Bronchial epithelial cell (primary cell): ENCODE data around the gene KPNA4. TPM values are rescaled to one million over a fixed set of nuclear protein-coding genes. Genes with fewer than 3 reads are reported as not detected.

ENCODE experiments used
- DNase-seq: peaks from one replicate; pipeline ENCODE4 v3.0.0-alpha.2; 2010; ENCODE audit warnings: low read depth
- FAIRE-seq: peaks from 2 replicates; lab custom pipeline; 2011; peaks lifted over from hg19 to GRCh38; lab: Jason Lieb, UNC
- H3K27me3 ChIP-seq: 2 replicates; pipeline ENCODE4 v1.5.1; 2011; ENCODE audit warnings: low read length; ENCODE audit not compliant: control insufficient read depth, insufficient read depth
- H3K36me3 ChIP-seq: 2 replicates; pipeline ENCODE4 v1.5.1; 2011; ENCODE audit warnings: low read length; ENCODE audit not compliant: control insufficient read depth, insufficient read depth
- H3K4me3 ChIP-seq: 2 replicates; pipeline ENCODE4 v1.5.1; 2011; ENCODE audit warnings: mild to moderate bottlenecking, low read depth, low read length, control low read depth
- total RNA-seq: library from RNA; depleted of rRNA; stranded (reverse); fragments of >200 nt; gene quantifications from 2 replicates; pipeline ENCODE4 v1.2.1, GENCODE V29; 2014
- TF ChIP-seq, protein P1 (sequence below): IDR thresholded peaks from 2 replicates; pipeline ENCODE4 v1.5.1; 2011; ENCODE audit warnings: mild to moderate bottlenecking, moderate library complexity, low read length, control low read depth, inconsistent platforms; ENCODE audit not compliant: insufficient read depth, severe bottlenecking

KPNA4 gene
- total RNA-seq, 1 donor from 2014 or later, result 39.5 TPM

DNA sequence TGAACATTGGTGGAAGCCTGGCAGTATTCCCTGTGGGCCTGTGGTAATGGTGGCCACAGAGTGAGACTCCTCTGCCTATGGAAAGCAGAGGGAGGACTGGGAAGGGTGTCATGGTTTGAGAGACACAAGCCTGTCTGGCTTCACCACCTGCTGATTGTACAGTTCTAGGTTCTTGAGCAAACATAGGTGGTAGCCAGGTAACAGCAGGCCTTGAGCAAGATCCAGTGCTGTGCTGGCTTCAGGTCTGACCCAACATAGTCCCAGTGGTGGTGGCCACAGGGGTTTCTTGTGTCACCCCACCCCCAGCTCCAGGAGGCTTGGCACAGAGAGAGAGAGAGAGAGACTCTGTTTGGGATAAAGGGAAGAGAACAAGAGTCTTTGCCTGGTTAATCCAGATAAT, 22.7 kb upstream of the KPNA4 start:
- TF ChIP-seq, protein P1, sequence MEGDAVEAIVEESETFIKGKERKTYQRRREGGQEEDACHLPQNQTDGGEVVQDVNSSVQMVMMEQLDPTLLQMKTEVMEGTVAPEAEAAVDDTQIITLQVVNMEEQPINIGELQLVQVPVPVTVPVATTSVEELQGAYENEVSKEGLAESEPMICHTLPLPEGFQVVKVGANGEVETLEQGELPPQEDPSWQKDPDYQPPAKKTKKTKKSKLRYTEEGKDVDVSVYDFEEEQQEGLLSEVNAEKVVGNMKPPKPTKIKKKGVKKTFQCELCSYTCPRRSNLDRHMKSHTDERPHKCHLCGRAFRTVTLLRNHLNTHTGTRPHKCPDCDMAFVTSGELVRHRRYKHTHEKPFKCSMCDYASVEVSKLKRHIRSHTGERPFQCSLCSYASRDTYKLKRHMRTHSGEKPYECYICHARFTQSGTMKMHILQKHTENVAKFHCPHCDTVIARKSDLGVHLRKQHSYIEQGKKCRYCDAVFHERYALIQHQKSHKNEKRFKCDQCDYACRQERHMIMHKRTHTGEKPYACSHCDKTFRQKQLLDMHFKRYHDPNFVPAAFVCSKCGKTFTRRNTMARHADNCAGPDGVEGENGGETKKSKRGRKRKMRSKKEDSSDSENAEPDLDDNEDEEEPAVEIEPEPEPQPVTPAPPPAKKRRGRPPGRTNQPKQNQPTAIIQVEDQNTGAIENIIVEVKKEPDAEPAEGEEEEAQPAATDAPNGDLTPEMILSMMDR, result no peak
- DNase-seq, result no peak
- no peaks in the 10 kb centered on the region for H3K27me3 ChIP-seq
- H3K36me3 ChIP-seq, result no peaks in the 10 kb centered on the region
- FAIRE-seq, result peak; percentile 52
- no peak overlapping the region for H3K4me3 ChIP-seq

DNA sequence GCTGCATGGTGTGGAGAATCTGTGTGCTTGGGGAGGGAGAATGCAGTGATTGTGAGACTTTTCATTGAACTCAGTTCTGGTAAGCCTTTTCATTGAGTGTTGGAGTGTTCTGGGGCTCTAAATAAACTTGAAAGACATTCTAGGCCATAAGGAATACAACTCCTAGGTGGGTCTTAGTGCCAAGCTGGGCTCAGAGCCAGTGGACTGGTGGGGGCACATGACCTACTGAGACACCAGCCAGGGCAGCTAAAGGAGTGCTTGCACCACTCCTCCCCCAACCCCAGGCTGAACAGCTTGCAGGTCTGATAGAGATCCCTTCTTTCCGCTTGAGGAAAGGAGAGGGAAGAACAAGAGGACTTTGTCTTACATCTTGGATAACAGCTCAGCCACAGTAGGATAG, 21.7 kb upstream of the KPNA4 start:
- Histone ChIP-seq H3K27me3 (no peaks in the 10 kb centered on the region), H3K4me3 (no peak overlapping the region), H3K36me3 (no peaks in the 10 kb centered on the region)
- FAIRE-seq (no peak), DNase-seq (no peak)
- TF ChIP-seq, protein P1, result no peak

DNA sequence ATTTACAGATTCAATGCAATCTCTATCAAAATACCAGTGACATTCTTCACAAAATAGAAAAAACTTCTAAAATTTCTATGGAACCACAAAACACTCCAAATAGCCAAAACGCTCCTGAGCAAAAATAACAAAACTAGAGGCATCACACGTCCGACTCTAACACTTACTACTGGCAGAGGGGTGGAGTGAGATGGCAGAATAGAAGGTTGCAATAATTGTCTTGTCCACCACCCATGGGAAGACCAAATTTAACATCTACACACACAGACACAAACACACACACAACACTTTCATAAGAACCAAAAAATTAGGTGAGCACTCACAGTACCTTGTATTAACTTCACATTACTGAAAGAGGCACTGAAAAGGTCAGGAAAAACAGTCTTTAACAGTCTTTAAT, 21.3 kb upstream of the KPNA4 start:
- FAIRE-seq, result no peak

DNA sequence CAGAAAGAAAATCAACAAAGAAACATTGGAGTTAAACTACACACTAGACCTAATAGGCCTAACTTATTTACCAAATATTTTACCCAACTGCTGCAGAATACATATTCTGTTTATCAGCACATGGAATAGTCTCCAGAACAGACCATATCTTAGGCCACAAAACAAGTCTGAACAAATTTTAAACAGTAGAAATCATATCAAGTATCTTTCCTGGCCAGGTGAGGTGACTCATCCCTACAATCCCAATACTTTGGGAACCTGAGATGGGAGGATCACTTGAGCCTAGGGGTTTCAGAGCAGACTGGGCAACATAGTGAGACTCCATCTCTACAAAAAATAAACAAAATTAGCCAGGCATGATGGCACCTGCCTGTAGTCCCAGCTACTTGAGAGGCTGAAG, 18.1 kb upstream of the KPNA4 start:
- peak; percentile 90 for DNase-seq
- Histone ChIP-seq H3K36me3 (no peaks in the 10 kb centered on the region), H3K27me3 (no peaks in the 10 kb centered on the region), H3K4me3 (no peak overlapping the region)
- no peak for FAIRE-seq
- TF ChIP-seq, protein P1, result no peak

More for the DNA sequence above, 21.3 kb upstream of the KPNA4 start:
- no peak overlapping the region for H3K4me3 ChIP-seq
- H3K36me3 ChIP-seq, result no peaks in the 10 kb centered on the region
- TF ChIP-seq, protein P1, result no peak
- no peaks in the 10 kb centered on the region for H3K27me3 ChIP-seq
- DNase-seq, result no peak

DNA sequence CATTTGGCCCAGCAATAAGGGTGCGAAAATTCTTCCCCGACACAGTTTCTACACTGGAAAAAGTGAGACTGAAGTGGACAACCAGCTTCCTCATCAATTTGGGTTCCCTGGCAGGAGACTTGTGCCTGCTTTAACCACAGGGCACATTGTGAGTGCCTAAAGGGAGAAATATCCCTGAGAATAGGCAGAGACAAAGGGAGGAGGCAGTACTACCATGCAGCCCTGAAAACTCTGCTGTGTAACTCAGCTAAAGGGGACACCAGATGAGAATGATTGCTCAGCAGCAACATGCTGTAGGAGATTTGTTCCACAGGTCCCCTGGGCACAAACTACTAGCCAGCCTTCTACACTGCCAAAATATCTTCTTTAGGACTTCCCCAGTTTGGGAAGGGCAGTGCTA, 15.6 kb upstream of the KPNA4 start:
- no peaks in the 10 kb centered on the region for H3K36me3 ChIP-seq
- TF ChIP-seq, protein P1, result no peak
- H3K4me3 ChIP-seq, result no peak overlapping the region
- no peaks in the 10 kb centered on the region for H3K27me3 ChIP-seq
- DNase-seq (no peak), FAIRE-seq (no peak)

DNA sequence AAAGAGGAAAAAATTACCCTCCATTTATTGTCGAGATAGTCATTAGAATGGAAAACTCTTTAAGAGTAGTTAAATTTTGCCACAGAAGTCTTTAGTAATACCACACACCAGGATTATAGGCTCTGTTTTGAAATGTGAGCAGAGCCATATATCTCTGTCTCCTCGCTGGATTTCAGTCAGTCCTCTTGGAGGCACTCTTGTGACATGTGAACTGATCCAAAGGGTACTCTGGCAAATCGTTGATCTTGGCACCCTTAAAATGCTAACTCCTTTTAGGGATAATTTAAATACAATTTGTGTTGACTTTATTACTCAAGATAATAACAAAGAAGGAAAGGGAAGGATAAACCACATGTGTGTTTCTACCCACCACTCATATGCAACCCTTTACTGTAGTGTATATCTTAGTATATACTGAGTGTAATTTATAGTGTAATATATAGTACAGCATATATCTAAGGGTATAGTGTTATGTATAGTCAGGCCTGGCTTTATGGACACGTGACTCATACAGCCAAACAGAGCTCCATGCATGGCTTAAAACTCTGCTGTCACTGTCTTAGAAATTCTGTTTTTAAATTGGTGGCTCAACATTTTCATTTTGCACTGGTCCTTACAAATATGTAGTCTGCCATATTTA, 12.3 kb upstream of the KPNA4 start:
- H3K36me3 ChIP-seq, result no peaks in the 10 kb centered on the region
- H3K27me3 ChIP-seq, result no peaks in the 10 kb centered on the region
- FAIRE-seq (no peak), DNase-seq (peak; percentile 50)
- TF ChIP-seq, protein P1, result peak; percentile 21
- H3K4me3 ChIP-seq, result no peak overlapping the region
